HG03521 (cell line): ENCODE data around the gene HENMT1.

Experiments
- ATAC-seq: cut with Tn5 transposase; IDR thresholded peaks from one replicate; pipeline ENCODE4 v1.9.1; 2021; ENCODE audit warnings: mild to moderate bottlenecking, moderate library complexity; ENCODE audit not compliant: unreplicated experiment

Gene HENMT1

DNA sequence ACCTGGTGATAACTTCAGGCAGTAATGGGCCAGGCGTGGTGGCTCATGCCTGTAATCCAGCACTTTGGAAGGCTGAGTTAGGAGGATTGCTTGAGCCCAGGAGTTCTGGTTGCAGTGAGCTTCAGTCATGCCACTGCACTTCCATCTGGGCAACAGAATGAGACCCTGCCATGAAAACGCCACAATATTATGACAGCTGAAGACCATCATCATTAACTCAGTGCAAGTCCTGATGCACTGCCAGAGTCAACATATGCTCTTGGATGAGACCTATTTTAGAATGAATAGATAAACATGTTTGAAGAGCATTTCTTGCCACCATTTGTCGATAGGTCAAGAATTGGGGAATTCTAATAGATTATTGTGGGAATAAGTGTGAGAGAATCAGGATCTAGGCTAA, 26.4 kb downstream of the HENMT1 start:
- ATAC-seq, result no peak

DNA sequence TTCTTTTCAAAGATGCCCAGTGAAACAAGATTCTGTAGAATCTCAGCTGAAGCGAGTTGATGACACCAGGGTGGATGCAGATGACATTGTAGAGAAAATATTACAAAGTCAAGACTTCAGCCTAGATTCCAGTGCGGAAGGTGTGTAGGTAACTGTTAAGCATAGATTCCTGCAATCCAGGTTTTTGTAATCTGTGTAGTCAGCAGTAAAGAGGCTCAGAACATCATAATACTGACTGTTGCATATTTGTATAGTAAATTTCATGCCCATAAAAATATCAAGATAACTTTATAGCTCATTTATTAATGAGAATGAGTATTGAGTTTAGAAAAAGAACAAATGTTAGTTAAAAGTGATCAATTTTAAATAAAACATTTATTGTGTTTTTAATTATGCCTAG, 32.2 kb downstream of the HENMT1 start:
- no peak for ATAC-seq

DNA sequence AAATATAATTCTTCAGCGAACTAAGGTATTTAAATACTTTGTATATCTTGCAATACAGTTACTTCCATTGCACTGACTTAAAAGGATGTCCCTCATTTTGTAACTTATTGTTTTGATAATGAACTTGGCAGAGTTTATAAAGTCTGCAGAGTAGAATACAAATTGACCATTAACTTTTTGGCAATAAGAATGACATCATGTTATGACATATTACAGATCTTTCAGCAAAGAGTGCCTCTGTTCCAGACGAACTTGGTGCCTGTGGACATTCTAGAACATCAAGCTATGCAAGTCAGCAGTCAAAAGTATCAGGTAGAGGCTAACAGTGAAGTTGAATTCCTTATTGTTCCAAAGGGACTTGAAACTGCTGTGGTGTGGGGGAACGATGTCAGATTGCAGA, 32.9 kb downstream of the HENMT1 start:
- ATAC-seq, result no peak

- ATAC-seq, result no peak
Measured at GRCh38 chr1:108627256-108627655, 33.6 kb downstream of the HENMT1 start.

DNA sequence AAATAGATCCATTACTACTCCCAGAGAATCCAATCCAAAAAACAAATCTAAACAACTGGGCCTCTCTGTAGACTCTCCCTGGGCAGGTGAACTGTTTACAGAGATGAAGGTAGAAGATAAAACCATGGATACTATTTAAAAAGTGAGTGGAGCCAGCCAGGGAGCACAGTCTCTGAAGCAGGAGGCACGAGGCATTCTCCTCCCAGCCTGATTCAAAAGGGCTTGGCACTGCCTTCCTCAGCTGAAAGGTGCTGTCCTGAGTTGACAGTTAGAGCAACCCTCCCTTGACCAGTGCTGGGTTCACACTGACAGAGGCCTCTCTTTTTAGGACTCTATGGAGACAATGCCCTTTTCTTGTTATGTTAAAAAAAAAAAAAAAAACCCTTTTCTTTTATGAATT, 36.8 kb downstream of the HENMT1 start:
- no peak for ATAC-seq

DNA sequence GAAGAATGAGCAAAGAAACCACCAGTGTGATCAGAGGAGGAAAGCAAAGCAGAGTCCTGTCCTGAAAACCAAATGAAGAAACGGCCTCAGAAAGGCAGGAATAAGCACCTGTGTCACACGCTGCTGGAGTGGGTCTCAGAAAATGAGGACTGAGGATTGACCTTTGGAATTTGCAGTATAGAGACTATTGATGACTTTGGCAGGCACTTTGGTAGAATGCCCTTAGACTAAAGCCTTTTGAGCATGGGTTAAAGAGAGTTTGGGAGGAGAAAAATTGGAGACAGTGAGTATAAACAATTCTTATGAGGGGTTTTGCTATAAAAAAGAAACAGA, 43.2 kb downstream of the HENMT1 start:
- ATAC-seq, result no peak

- no peak for ATAC-seq
Measured at GRCh38 chr1:108617008-108617723, 43.7 kb downstream of the HENMT1 start.

DNA sequence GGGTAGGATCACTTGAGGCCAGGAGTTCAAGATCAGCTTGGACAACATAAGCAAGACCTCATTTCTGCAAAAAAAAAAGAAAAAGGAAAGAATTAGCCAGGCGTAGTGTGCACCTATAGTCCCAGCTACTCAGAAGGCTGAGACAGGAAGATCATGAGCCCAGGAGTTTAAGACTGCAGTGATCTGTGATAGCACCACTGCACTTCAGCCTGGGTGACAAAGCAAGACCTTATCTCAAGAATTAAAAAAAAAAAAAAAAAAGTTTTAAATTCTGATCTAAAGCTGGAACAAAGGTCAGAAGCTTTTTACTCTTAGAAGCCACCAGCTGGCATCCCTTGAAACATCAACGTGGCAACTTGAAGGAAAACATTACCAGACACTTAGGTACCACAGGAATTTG, 45.3 kb downstream of the HENMT1 start:
- ATAC-seq, result no peak

DNA sequence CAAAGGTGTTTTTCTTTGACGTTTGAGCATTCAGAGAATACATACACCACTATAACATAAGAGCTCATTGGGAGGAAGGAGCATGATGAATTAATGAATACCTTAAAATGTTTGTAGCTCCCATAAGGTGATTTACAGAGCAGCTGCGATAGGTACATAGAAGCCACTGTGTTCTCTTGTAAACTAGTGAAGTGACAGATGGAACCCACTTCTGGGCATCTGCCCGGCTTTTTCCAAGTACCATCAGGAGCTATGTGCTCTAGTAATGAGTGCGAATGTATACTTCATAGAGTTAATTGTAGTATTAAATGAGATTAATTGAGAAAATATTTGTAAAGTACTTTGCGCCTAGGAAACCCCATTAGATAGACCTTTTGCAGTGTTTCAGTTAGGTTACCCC, 48.4 kb downstream of the HENMT1 start:
- no peak for ATAC-seq

GRCh38 chr1:108611984-108612383, 48.9 kb downstream of the HENMT1 start:
- ATAC-seq, result no peak

GRCh38 chr1:108610073-108610472, 50.8 kb downstream of the HENMT1 start:
- ATAC-seq, result no peak

DNA sequence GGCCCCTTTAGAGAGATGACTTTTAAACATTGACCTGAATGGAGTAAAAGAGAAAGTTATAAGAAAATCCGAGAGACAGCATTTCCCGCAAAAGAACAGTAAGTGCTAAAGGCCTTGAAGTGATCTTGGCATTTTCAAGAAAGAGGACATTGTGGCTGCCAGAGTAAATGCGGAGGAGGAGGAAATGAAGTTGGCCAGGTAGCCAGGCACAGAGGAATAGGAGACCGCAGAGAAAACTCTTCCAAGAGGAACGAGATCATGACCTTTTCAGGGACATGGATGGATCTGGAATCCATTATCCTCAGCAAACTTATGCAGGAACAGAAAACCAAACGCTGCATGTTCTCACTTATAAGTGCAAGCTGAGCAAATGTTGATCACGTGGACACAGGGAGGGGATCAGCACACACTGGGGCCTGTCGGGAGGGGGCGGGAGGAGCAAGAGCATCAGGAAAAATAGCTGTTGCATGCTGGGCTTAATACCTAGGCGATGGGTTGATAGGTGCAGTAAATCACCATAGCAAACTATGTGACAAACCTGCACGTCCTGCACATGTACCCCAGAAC, 51.3 kb downstream of the HENMT1 start:
- no peak for ATAC-seq

DNA sequence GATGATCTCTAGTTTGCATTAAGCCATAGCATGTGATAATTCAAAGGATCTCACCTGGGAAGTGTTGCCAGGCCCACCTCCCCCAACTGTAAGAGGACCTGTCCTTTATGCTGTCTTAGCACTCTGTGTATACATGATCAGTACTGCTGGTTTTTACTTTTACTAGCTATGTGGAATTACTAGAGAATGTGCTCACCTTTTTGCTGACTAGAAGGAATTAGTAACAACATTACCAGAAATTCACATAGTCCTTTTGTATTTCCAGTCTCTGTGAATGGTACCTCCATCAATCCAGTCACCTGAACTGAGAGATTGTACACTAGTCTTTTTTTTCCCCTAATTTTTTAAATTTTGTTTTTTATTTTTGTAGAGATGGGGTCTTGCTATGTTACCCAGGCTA, 54.4 kb downstream of the HENMT1 start:
- no peak for ATAC-seq

DNA sequence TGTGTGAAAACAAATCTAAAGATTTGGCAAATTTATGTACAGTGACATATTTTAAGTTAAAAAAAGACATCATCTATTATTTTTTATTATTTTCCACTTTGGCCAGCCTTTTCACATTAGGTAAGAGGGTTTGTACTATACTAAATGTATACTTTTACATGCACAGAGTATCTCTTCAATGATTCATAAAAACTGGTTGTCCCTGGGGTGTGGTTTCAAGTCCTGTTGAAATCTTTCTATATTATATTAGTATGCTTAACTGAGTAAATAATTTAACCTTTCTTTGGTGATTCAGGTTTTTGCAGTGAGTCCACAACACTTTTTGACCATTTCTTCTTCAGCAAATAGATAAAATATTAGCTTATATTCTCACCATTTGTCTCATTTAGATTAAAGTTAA, 55.3 kb downstream of the HENMT1 start:
- ATAC-seq, result no peak

DNA sequence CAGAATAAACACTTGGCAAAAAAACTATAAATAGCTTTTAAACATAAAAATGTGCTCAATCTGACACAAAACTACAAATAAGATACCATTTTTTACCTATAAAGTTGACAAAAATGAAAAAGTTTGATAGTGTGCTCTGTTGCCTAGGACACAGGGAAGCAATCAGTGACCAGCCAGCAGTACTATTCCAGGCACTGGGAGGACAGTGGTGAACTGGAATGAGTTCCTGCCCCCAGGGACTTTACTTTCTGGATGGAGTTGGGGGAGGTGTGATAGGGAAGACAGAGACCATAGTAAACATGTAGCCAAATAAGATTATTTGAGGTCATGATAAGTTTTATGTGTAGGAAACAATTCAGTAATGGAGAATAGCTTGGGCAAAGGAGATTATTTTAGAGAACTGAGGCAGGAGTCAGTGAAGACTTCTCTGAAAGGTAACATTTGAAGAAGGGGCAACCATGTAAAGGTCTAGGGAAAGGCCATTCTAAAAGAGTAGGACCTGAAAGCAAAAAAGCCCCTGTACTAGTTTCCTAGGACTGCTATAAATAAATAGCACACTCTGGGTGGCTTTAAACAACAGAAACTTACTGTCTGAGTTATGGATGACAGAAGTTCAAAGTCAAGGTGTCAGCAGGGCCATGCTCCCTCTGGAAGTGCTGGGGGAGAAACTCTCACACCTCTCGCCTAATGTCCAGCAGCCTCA, 59.0 kb downstream of the HENMT1 start:
- ATAC-seq, result no peak

- ATAC-seq, result no peak
Measured at GRCh38 chr1:108600504-108600903, 60.4 kb downstream of the HENMT1 start.

DNA sequence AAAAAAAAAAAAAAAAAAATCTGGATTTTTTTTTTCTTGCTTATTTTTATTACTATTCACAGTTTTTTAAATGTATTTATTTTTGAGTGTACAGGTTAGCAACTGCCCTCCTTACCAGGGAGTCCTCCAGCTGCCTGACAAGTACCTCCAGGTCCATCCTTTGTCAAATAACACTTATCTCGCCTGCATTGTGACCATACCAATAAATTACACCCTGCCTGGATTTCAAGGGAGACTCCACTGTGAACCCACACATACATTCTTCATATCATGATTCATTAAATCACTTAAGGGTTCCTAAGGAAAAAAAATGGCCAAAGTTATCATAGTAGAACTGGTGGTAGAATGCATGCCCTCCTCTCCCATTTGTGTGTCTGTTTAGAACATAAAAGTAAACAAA, 62.6 kb downstream of the HENMT1 start:
- ATAC-seq, result no peak
